Activated CD4-positive, alpha-beta memory T cell treated with anti-CD3 and anti-CD28 coated beads, Interleukin-2, amount 10 ng/mL, durations not matched to agents 7 days and 5 days (primary cell): ENCODE measurements around the gene MNAT1. TPM values are rescaled to one million over a fixed set of nuclear protein-coding genes. Genes with fewer than 3 reads are reported as not detected.
"Not testable (repeated sequence)": the region's sequence is repeated elsewhere in the genome, so short reads cannot be mapped to it uniquely, and the experiment has no call there.

Experiments used
- CTCF ChIA-PET: fragments of 350-600 bp; sonication (Branson Sonifier 250); formaldehyde crosslinking; loops from one replicate; lab custom pipeline; 2021; ENCODE audit warnings: antibody characterized with exemption, inconsistent platforms; lab: Charles Lee
- POLR2A ChIA-PET: fragments of 350-600 bp; sonication (Branson Sonifier 250); formaldehyde crosslinking; loops from one replicate; lab custom pipeline; 2021; ENCODE audit warnings: antibody characterized with exemption; lab: Charles Lee
- DNase-seq: peaks from one replicate; pipeline ENCODE4 v3.0.0-alpha.2; 2020
- H3K27ac Mint-ChIP-seq: one replicate; pipeline ENCODE4 v1.8.0; 2021; ENCODE audit warnings: mild to moderate bottlenecking, mixed read lengths
- H3K27me3 Mint-ChIP-seq: one replicate; pipeline ENCODE4 v1.8.0; 2021; ENCODE audit warnings: mixed read lengths
- H3K36me3 Mint-ChIP-seq: one replicate; pipeline ENCODE4 v1.8.0; 2021; ENCODE audit warnings: low read depth, mixed read lengths
- H3K4me1 Mint-ChIP-seq: one replicate; pipeline ENCODE4 v1.8.0; 2021; ENCODE audit warnings: mixed read lengths
- H3K4me3 Mint-ChIP-seq: one replicate; pipeline ENCODE4 v1.8.0; 2021; ENCODE audit warnings: mild to moderate bottlenecking, mixed read lengths
- H3K9me3 Mint-ChIP-seq: one replicate; pipeline ENCODE4 v1.8.0; 2021; ENCODE audit warnings: mixed read lengths
- total RNA-seq, 2 experiments: library from RNA; stranded (reverse); gene quantifications; one replicate each; pipeline ENCODE4 v1.2.3, GENCODE V29; 2021

Gene MNAT1
- total RNA-seq, 2 experiments from 2014 or later: 37.0 to 40.4 TPM

DNA sequence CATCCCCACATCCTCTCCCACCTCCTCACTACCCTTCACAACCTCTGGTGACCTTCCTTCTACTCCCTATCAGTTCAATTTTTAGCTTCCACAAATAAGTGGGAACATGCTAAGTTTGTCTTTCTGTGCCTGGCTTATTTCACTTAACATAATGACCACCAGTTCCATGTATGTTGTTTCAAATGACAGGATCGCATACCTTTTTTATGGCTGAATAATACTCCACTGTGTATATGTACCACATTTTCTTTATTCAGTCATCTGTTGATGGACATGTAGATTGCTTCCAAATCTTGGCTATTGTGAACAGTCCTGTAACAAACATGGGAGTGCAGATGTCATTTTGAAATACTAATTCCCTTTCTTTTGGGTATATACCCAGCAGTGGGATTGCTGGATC, 147.7 kb downstream of the MNAT1 start:
- Mint-ChIP-seq H3K27ac (no peak overlapping the region), H3K36me3 (peaks cover 38% of the 10 kb centered on the region), H3K4me3 (no peak overlapping the region), H3K4me1 (peaks cover 7% of the 10 kb centered on the region), H3K9me3 (peaks cover 27% of the 10 kb centered on the region), H3K27me3 (no peaks in the 10 kb centered on the region)
- ChIA-PET CTCF (no interaction called here), POLR2A (no interaction called here)
- no peak for DNase-seq

- Mint-ChIP-seq H3K4me3 (no peak overlapping the region), H3K27me3 (no peaks in the 10 kb centered on the region), H3K27ac (no peak overlapping the region), H3K4me1 (no peaks in the 10 kb centered on the region), H3K36me3 (peaks cover 42% of the 10 kb centered on the region), H3K9me3 (peaks cover 27% of the 10 kb centered on the region)
- DNase-seq: no peak
- POLR2A ChIA-PET: no interaction called here
- CTCF ChIA-PET: no interaction called here
Measured at GRCh38 chr14:60884134-60884533, 149.6 kb downstream of the MNAT1 start.

- CTCF ChIA-PET, H3K9me3 Mint-ChIP-seq, H3K27ac Mint-ChIP-seq, H3K4me3 Mint-ChIP-seq, POLR2A ChIA-PET, H3K27me3 Mint-ChIP-seq, DNase-seq: not testable (repeated sequence)
- H3K36me3 Mint-ChIP-seq: peaks cover 17% of the 10 kb centered on the region
- H3K4me1 Mint-ChIP-seq: peaks cover 11% of the 10 kb centered on the region
Measured at GRCh38 chr14:60890636-60891035, 156.1 kb downstream of the MNAT1 start.

DNA sequence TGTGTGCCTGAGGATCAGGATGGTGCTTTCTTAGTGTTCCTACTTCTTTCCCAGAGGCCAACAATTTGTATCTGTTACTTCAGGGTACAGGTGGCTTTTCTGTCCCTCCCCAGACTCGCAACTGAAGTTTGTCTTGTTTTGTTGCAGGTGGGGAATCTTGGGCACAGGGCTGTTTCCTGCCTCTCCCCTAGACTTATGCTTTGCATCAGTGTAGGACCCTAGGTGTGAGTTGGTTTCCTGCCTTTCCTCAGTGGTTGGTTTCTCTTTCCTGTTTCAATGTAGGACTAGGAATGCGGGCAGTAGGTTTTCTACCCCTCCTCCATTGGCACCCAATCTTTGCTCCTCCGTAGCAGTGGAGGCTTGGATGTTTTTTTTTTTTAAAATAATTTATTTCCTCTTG, 159.3 kb downstream of the MNAT1 start:
- H3K27ac Mint-ChIP-seq: no peak overlapping the region
- peaks cover 3% of the 10 kb centered on the region for H3K9me3 Mint-ChIP-seq
- CTCF ChIA-PET: no interaction called here
- no peak overlapping the region for H3K4me3 Mint-ChIP-seq
- peaks cover 11% of the 10 kb centered on the region for H3K4me1 Mint-ChIP-seq
- POLR2A ChIA-PET: no interaction called here
- H3K36me3 Mint-ChIP-seq: peaks cover 13% of the 10 kb centered on the region
- no peak for DNase-seq
- no peaks in the 10 kb centered on the region for H3K27me3 Mint-ChIP-seq

DNA sequence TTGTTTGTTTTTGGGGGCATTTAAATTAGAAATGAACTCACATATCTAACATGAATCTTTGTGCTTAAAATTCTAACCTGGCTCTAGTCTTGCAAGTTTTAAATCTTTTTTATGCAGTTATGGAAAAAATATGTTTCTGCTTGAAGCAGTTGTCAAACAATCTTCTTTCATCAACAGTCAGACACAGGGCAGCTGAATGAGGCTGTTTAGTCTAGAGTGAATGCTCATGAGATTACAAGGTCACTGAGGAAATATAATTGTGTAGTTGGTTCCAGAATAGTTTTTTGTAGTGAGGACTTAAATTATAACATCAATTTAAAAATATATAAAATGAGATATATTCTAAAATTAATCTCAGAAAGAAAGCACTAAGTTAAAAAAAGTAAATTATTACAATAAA, 169.8 kb downstream of the MNAT1 start:
- no peak overlapping the region for H3K4me3 Mint-ChIP-seq
- DNase-seq: no peak
- no peaks in the 10 kb centered on the region for H3K9me3 Mint-ChIP-seq
- CTCF ChIA-PET: interaction anchor here (0.7 kb wide), 1 partner anchor 20 kb away, joined by 3 read pairs; no protein-coding TSS in a partner anchor
- H3K27me3 Mint-ChIP-seq: no peaks in the 10 kb centered on the region
- peaks cover 2% of the 10 kb centered on the region for H3K36me3 Mint-ChIP-seq
- no peak overlapping the region for H3K27ac Mint-ChIP-seq
- POLR2A ChIA-PET: no interaction called here
- no peaks in the 10 kb centered on the region for H3K4me1 Mint-ChIP-seq

- H3K36me3 Mint-ChIP-seq: peaks cover 2% of the 10 kb centered on the region
- H3K27ac Mint-ChIP-seq: no peak overlapping the region
- no peaks in the 10 kb centered on the region for H3K27me3 Mint-ChIP-seq
- no peak for DNase-seq
- no peak overlapping the region for H3K4me3 Mint-ChIP-seq
- ChIA-PET CTCF (no interaction called here), POLR2A (no interaction called here)
- no peaks in the 10 kb centered on the region for H3K4me1 Mint-ChIP-seq
- no peaks in the 10 kb centered on the region for H3K9me3 Mint-ChIP-seq
Measured at GRCh38 chr14:60905923-60906322, 171.4 kb downstream of the MNAT1 start.

DNA sequence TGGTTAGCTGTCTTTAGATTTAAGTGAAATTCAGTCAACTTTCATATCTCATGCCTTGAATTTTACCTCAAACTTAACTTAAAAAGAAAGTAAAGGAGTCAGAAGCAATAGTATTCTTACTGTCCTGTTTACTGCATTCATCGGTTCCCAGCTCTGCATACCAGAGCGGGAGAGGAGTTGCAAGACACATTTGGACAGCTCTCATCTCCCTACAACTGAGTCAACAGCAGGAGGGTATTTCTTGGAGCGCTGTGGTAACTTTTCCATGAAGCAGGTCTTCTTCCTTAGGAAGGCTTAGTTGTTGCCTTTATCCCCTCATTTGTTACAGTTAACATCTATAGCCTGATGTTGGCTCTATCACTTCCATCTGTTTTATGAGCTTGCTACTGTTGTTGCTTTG, 181.2 kb downstream of the MNAT1 start:
- Mint-ChIP-seq H3K27ac (no peak overlapping the region), H3K9me3 (peaks cover 3% of the 10 kb centered on the region), H3K27me3 (no peaks in the 10 kb centered on the region), H3K4me3 (no peak overlapping the region), H3K4me1 (no peaks in the 10 kb centered on the region), H3K36me3 (peaks cover 3% of the 10 kb centered on the region)
- no peak for DNase-seq
- POLR2A ChIA-PET: no interaction called here
- CTCF ChIA-PET: no interaction called here

- no peak overlapping the region for H3K27ac Mint-ChIP-seq
- H3K9me3 Mint-ChIP-seq: no peaks in the 10 kb centered on the region
- no peaks in the 10 kb centered on the region for H3K27me3 Mint-ChIP-seq
- H3K4me3 Mint-ChIP-seq: no peak overlapping the region
- POLR2A ChIA-PET: no interaction called here
- no peaks in the 10 kb centered on the region for H3K4me1 Mint-ChIP-seq
- CTCF ChIA-PET: no interaction called here
- no peak for DNase-seq
- no peaks in the 10 kb centered on the region for H3K36me3 Mint-ChIP-seq
Measured at GRCh38 chr14:60922050-60922449, 187.5 kb downstream of the MNAT1 start.

GRCh38 chr14:60925286-60925685, 190.7 kb downstream of the MNAT1 start:
- no peaks in the 10 kb centered on the region for H3K4me1 Mint-ChIP-seq
- no peaks in the 10 kb centered on the region for H3K36me3 Mint-ChIP-seq
- CTCF ChIA-PET: no interaction called here
- DNase-seq: no peak
- H3K9me3 Mint-ChIP-seq: no peaks in the 10 kb centered on the region
- no peak overlapping the region for H3K27ac Mint-ChIP-seq
- POLR2A ChIA-PET: no interaction called here
- H3K4me3 Mint-ChIP-seq: no peak overlapping the region
- no peaks in the 10 kb centered on the region for H3K27me3 Mint-ChIP-seq

GRCh38 chr14:60926002-60926401, 191.4 kb downstream of the MNAT1 start:
- H3K4me3 Mint-ChIP-seq: no peak overlapping the region
- no peak for DNase-seq
- CTCF ChIA-PET: no interaction called here
- no peak overlapping the region for H3K27ac Mint-ChIP-seq
- H3K36me3 Mint-ChIP-seq: no peaks in the 10 kb centered on the region
- POLR2A ChIA-PET: no interaction called here
- no peaks in the 10 kb centered on the region for H3K27me3 Mint-ChIP-seq
- H3K9me3 Mint-ChIP-seq: no peaks in the 10 kb centered on the region
- H3K4me1 Mint-ChIP-seq: no peaks in the 10 kb centered on the region

- Mint-ChIP-seq H3K4me3 (no peak overlapping the region), H3K27me3 (no peaks in the 10 kb centered on the region), H3K36me3 (no peaks in the 10 kb centered on the region), H3K4me1 (no peaks in the 10 kb centered on the region), H3K27ac (no peak overlapping the region), H3K9me3 (peaks cover 3% of the 10 kb centered on the region)
- DNase-seq: no peak
- ChIA-PET CTCF (no interaction called here), POLR2A (no interaction called here)
Measured at GRCh38 chr14:60931218-60931617, 196.7 kb downstream of the MNAT1 start.

GRCh38 chr14:60933920-60934655, 199.5 kb downstream of the MNAT1 start:
- POLR2A ChIA-PET: no interaction called here
- Mint-ChIP-seq H3K9me3 (peaks cover 3% of the 10 kb centered on the region), H3K4me1 (no peaks in the 10 kb centered on the region), H3K27ac (no peak overlapping the region), H3K4me3 (no peak overlapping the region), H3K36me3 (no peaks in the 10 kb centered on the region), H3K27me3 (no peaks in the 10 kb centered on the region)
- CTCF ChIA-PET: no interaction called here
- DNase-seq: no peak

DNA sequence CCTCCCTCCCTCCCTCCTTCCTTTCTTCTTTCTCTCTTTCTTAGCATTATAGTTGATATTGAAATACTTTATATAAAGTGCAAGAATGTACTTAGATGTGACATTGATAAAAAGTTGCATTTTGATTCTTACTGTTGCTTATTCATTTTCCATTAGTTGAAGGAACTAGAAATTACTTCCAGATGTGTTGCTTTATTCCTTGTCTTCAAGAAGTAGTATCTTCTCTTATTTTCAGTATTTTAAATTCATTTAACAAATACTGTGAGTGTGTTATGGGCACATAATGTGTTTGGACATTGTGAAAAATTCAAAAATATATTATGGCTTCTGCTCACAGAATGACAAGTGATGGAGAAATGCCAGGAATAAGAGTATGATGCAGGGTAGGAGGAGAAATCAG, 200.8 kb downstream of the MNAT1 start:
- H3K27ac Mint-ChIP-seq: no peak overlapping the region
- H3K36me3 Mint-ChIP-seq: no peaks in the 10 kb centered on the region
- POLR2A ChIA-PET: no interaction called here
- peaks cover 3% of the 10 kb centered on the region for H3K9me3 Mint-ChIP-seq
- H3K4me1 Mint-ChIP-seq: no peaks in the 10 kb centered on the region
- CTCF ChIA-PET: no interaction called here
- no peak overlapping the region for H3K4me3 Mint-ChIP-seq
- DNase-seq: no peak
- H3K27me3 Mint-ChIP-seq: no peaks in the 10 kb centered on the region

DNA sequence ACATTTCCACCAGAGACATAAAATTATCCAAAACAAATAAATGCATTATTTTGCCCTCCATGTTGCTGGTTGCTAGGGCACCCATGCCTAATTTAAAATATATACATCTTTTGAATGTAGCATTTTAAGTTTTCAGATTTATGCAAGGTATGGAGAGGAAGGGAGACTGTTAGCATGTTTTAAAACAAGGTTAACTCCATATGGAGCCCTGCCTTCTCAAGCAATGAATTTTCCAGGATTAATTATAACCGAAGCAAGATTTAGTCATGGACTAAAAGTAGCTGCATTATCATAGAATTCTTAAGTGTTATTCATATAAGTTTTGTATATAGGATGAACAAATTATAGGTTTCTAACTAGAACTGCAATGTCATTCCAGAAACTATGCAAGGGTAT, 209.1 kb downstream of the MNAT1 start:
- POLR2A ChIA-PET: no interaction called here
- no peak for DNase-seq
- no peaks in the 10 kb centered on the region for H3K27me3 Mint-ChIP-seq

More for the DNA sequence above, 209.1 kb downstream of the MNAT1 start:
- Mint-ChIP-seq H3K4me1 (peaks cover 13% of the 10 kb centered on the region), H3K36me3 (peaks cover 18% of the 10 kb centered on the region), H3K27ac (no peak overlapping the region), H3K4me3 (no peak overlapping the region), H3K9me3 (peaks cover 5% of the 10 kb centered on the region)
- CTCF ChIA-PET: no interaction called here
